WTC11 (cell line): Measurements from ENCODE around the gene RAD51.

ENCODE experiments used
- HMGXB4 ChIP-seq: sonication (generic); formaldehyde crosslinking; IDR thresholded peaks from 2 replicates; pipeline ENCODE4 v1.8.1; 2023; ENCODE audit warnings: mild to moderate bottlenecking, moderate library complexity, missing genetic modification reagents
- NR3C1 ChIP-seq: sonication (generic); formaldehyde crosslinking; conservative IDR thresholded peaks from 2 replicates; pipeline ENCODE4 v1.8.1; 2023; ENCODE audit warnings: low read depth, mild to moderate bottlenecking, missing genetic modification reagents
- RELA ChIP-seq: sonication (generic); formaldehyde crosslinking; IDR thresholded peaks from 2 replicates; pipeline ENCODE4 v1.8.1; 2022; ENCODE audit warnings: missing genetic modification reagents, mild to moderate bottlenecking, borderline replicate concordance
- TEAD4 ChIP-seq: sonication (generic); formaldehyde crosslinking; IDR thresholded peaks from 2 replicates; pipeline ENCODE4 v1.8.0; 2022; ENCODE audit warnings: mild to moderate bottlenecking, missing genetic modification reagents
- ZBTB21 ChIP-seq: sonication (generic); formaldehyde crosslinking; IDR thresholded peaks from 2 replicates; pipeline ENCODE4 v1.8.1; 2023; ENCODE audit warnings: mild to moderate bottlenecking, missing genetic modification reagents, borderline replicate concordance
- TF ChIP-seq, protein P1 (sequence below): sonication (generic); formaldehyde crosslinking; IDR thresholded peaks from 2 replicates; pipeline ENCODE4 v1.8.1; 2023; ENCODE audit warnings: mild to moderate bottlenecking, missing genetic modification reagents
- TF ChIP-seq, protein P2 (sequence below): fragments of 200-600 bp; IDR thresholded peaks from 2 replicates; pipeline ENCODE4 v1.8.0; 2022; ENCODE audit warnings: antibody characterized with exemption

GRCh38 chr15:40749151-40749630 is 54.2 kb downstream of the RAD51 start:
- TF ChIP-seq, protein P1, sequence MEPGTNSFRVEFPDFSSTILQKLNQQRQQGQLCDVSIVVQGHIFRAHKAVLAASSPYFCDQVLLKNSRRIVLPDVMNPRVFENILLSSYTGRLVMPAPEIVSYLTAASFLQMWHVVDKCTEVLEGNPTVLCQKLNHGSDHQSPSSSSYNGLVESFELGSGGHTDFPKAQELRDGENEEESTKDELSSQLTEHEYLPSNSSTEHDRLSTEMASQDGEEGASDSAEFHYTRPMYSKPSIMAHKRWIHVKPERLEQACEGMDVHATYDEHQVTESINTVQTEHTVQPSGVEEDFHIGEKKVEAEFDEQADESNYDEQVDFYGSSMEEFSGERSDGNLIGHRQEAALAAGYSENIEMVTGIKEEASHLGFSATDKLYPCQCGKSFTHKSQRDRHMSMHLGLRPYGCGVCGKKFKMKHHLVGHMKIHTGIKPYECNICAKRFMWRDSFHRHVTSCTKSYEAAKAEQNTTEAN (CRISPR knock-in tag): no peak
- TF ChIP-seq TEAD4 (CRISPR knock-in tag) (no peak), NR3C1 (no peak), HMGXB4 (no peak), ZBTB21 (CRISPR knock-in tag) (no peak), RELA (CRISPR knock-in tag) (no peak)
- TF ChIP-seq, protein P2, sequence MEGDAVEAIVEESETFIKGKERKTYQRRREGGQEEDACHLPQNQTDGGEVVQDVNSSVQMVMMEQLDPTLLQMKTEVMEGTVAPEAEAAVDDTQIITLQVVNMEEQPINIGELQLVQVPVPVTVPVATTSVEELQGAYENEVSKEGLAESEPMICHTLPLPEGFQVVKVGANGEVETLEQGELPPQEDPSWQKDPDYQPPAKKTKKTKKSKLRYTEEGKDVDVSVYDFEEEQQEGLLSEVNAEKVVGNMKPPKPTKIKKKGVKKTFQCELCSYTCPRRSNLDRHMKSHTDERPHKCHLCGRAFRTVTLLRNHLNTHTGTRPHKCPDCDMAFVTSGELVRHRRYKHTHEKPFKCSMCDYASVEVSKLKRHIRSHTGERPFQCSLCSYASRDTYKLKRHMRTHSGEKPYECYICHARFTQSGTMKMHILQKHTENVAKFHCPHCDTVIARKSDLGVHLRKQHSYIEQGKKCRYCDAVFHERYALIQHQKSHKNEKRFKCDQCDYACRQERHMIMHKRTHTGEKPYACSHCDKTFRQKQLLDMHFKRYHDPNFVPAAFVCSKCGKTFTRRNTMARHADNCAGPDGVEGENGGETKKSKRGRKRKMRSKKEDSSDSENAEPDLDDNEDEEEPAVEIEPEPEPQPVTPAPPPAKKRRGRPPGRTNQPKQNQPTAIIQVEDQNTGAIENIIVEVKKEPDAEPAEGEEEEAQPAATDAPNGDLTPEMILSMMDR: no peak
